ENCODE data around the gene KIF16B.

The KIF16B gene

GRCh38 chr20:16316513-16316912 is 256.7 kb downstream of the KIF16B start:
- H3K27ac ChIP-seq (ENCODE audit: low read length, poor library complexity, severe bottlenecking): no peak overlapping the region
- no peak overlapping the region for H3K9ac ChIP-seq (ENCODE audit: low read length)
- no peak overlapping the region for H2BK5ac ChIP-seq (ENCODE audit: low read depth, low read length, poor library complexity, severe bottlenecking)
- H3K4me2 ChIP-seq (ENCODE audit: low read length, poor library complexity, severe bottlenecking): no peak overlapping the region
- H2AFZ ChIP-seq (ENCODE audit: low read depth, low read length): no peak overlapping the region
- no peak overlapping the region for H3K23ac ChIP-seq (ENCODE audit: low read length in 2 of 2)
- no peak overlapping the region for H3K18ac ChIP-seq (ENCODE audit: low read depth in 1 of 2, low read length in 2 of 2)
- H2BK12ac ChIP-seq (ENCODE audit: low read length in 2 of 2): no peak overlapping the region
- H3K14ac ChIP-seq (ENCODE audit: low read length in 2 of 2): no peak overlapping the region
- no peak overlapping the region for H2BK15ac ChIP-seq (ENCODE audit: low read depth, poor library complexity, severe bottlenecking)
- no CpG with 5 or more reads among the region's 3 CpGs for WGBS
- no peaks in the 10 kb centered on the region for H3K27me3 ChIP-seq (ENCODE audit: control insufficient read depth in 1 of 2, insufficient read depth in 1 of 2, low read length in 2 of 2)
- DNase-seq: no peak
- no peak overlapping the region for H3K4me3 ChIP-seq (ENCODE audit: insufficient read depth in 1 of 2, low read depth in 1 of 2, low read length in 2 of 2)
- no peaks in the 10 kb centered on the region for H3K4me1 ChIP-seq (ENCODE audit: control insufficient read depth, insufficient read depth, low read depth, low read length)
- no peak overlapping the region for H2AK5ac ChIP-seq (ENCODE audit: low read length, severe bottlenecking)
- no peak overlapping the region for H4K91ac ChIP-seq (ENCODE audit: low read length)
- peaks cover 0 to 3% of the 10 kb centered on the region in 2 experiments for H3K36me3 ChIP-seq (ENCODE audit: control insufficient read depth in 1 of 2, insufficient read depth in 2 of 2, low read depth in 1 of 2, low read length in 2 of 2)
- no peaks in the 10 kb centered on the region for H3K79me1 ChIP-seq (replicated peaks; ENCODE audit: low read length, poor library complexity, severe bottlenecking)
- no peaks in the 10 kb centered on the region for H3K9me3 ChIP-seq (ENCODE audit: control insufficient read depth, low read length)
- H4K8ac ChIP-seq (ENCODE audit: low read length): no peak overlapping the region
- no peak overlapping the region for H2BK120ac ChIP-seq (ENCODE audit: low read depth, low read length)
- H3K4ac ChIP-seq (ENCODE audit: low read depth in 1 of 2, low read length in 2 of 2): no peak overlapping the region

DNA sequence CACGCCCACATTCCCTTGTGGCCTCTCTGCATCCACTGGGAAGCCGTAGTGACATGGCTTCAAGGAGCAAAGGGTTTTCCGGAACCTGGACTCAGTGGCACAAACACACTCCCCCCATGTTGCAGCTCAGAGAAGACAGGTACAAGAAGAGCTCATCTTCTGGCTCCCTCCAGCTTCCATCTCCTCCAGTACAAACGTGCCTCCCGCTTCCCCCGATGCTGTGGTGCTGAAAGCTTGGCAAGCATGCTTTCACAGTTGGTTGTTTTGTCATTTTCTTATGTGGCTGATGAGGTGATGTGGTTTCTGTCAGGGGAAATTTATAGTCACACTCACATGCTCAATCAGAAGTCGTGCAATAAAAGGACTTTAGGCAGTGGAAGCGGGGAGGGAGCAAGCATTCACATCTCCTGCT is 258.5 kb downstream of the KIF16B start:
- Histone ChIP-seq H3K79me1 (replicated peaks; ENCODE audit: low read length, poor library complexity, severe bottlenecking) (no peaks in the 10 kb centered on the region), H2BK120ac (ENCODE audit: low read depth, low read length) (no peak overlapping the region), H3K4me3 (ENCODE audit: insufficient read depth in 1 of 2, low read depth in 1 of 2, low read length in 2 of 2) (no peak overlapping the region), H3K14ac (ENCODE audit: low read length in 2 of 2) (peak overlapping the region in 1 of 2 experiments; percentile 1), H3K4me1 (ENCODE audit: control insufficient read depth, insufficient read depth, low read depth, low read length) (no peaks in the 10 kb centered on the region), H3K4me2 (ENCODE audit: low read length, poor library complexity, severe bottlenecking) (no peak overlapping the region), H4K91ac (ENCODE audit: low read length) (no peak overlapping the region), H3K4ac (ENCODE audit: low read depth in 1 of 2, low read length in 2 of 2) (no peak overlapping the region), H3K18ac (ENCODE audit: low read depth in 1 of 2, low read length in 2 of 2) (no peak overlapping the region), H3K9me3 (ENCODE audit: control insufficient read depth, low read length) (no peaks in the 10 kb centered on the region), H3K27me3 (ENCODE audit: control insufficient read depth in 1 of 2, insufficient read depth in 1 of 2, low read length in 2 of 2) (no peaks in the 10 kb centered on the region), H2AK5ac (ENCODE audit: low read length, severe bottlenecking) (no peak overlapping the region), H2BK15ac (ENCODE audit: low read depth, poor library complexity, severe bottlenecking) (no peak overlapping the region), H2BK12ac (ENCODE audit: low read length in 2 of 2) (no peak overlapping the region), H2BK5ac (ENCODE audit: low read depth, low read length, poor library complexity, severe bottlenecking) (no peak overlapping the region), H2AFZ (ENCODE audit: low read depth, low read length) (no peak overlapping the region), H3K23ac (ENCODE audit: low read length in 2 of 2) (peak overlapping the region in 1 of 2 experiments; percentile 24), H3K27ac (ENCODE audit: low read length, poor library complexity, severe bottlenecking) (no peak overlapping the region), H4K8ac (ENCODE audit: low read length) (no peak overlapping the region), H3K36me3 (ENCODE audit: control insufficient read depth in 1 of 2, insufficient read depth in 2 of 2, low read depth in 1 of 2, low read length in 2 of 2) (peaks cover 3 to 8% of the 10 kb centered on the region in 2 experiments), H3K9ac (ENCODE audit: low read length) (no peak overlapping the region)
- DNase-seq: no peak
- WGBS: 95% methylated on average over 8 of the region's 8 CpGs

DNA sequence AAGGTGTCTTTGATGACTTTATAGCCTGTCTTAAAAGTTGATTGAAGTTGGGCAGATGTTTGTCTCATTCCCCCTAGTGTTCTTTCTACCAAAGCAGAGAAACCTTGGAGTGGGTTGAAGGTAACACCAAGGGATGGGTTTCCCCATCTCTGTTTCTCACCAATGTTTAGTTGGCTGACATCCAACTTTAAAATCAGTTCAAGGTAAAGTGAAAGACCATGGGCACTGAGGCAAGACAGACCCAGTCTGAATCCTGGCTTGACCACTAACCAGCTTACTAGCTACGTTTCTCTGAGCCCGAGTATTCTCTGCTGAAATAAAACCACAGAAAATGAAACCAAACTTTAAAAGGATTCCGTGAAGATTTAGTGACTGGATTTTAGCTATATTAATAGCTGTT is 258.9 kb downstream of the KIF16B start:
- Histone ChIP-seq H4K91ac (ENCODE audit: low read length) (no peak overlapping the region), H2BK120ac (ENCODE audit: low read depth, low read length) (no peak overlapping the region), H3K4me1 (ENCODE audit: control insufficient read depth, insufficient read depth, low read depth, low read length) (no peaks in the 10 kb centered on the region), H3K27ac (ENCODE audit: low read length, poor library complexity, severe bottlenecking) (no peak overlapping the region), H3K4me2 (ENCODE audit: low read length, poor library complexity, severe bottlenecking) (no peak overlapping the region), H3K14ac (ENCODE audit: low read length in 2 of 2) (no peak overlapping the region), H3K4ac (ENCODE audit: low read depth in 1 of 2, low read length in 2 of 2) (no peak overlapping the region), H3K23ac (ENCODE audit: low read length in 2 of 2) (no peak overlapping the region), H2AFZ (ENCODE audit: low read depth, low read length) (no peak overlapping the region), H3K9ac (ENCODE audit: low read length) (no peak overlapping the region), H3K36me3 (ENCODE audit: control insufficient read depth in 1 of 2, insufficient read depth in 2 of 2, low read depth in 1 of 2, low read length in 2 of 2) (peaks cover 3 to 8% of the 10 kb centered on the region in 2 experiments), H3K27me3 (ENCODE audit: control insufficient read depth in 1 of 2, insufficient read depth in 1 of 2, low read length in 2 of 2) (no peaks in the 10 kb centered on the region), H3K9me3 (ENCODE audit: control insufficient read depth, low read length) (no peaks in the 10 kb centered on the region), H2BK15ac (ENCODE audit: low read depth, poor library complexity, severe bottlenecking) (no peak overlapping the region), H2AK5ac (ENCODE audit: low read length, severe bottlenecking) (no peak overlapping the region), H4K8ac (ENCODE audit: low read length) (no peak overlapping the region), H3K79me1 (replicated peaks; ENCODE audit: low read length, poor library complexity, severe bottlenecking) (no peaks in the 10 kb centered on the region), H2BK12ac (ENCODE audit: low read length in 2 of 2) (no peak overlapping the region), H3K18ac (ENCODE audit: low read depth in 1 of 2, low read length in 2 of 2) (no peak overlapping the region), H3K4me3 (ENCODE audit: insufficient read depth in 1 of 2, low read depth in 1 of 2, low read length in 2 of 2) (no peak overlapping the region), H2BK5ac (ENCODE audit: low read depth, low read length, poor library complexity, severe bottlenecking) (no peak overlapping the region)
- DNase-seq: no peak
- WGBS: 100% methylated on average over 1 of the region's 3 CpGs

DNA sequence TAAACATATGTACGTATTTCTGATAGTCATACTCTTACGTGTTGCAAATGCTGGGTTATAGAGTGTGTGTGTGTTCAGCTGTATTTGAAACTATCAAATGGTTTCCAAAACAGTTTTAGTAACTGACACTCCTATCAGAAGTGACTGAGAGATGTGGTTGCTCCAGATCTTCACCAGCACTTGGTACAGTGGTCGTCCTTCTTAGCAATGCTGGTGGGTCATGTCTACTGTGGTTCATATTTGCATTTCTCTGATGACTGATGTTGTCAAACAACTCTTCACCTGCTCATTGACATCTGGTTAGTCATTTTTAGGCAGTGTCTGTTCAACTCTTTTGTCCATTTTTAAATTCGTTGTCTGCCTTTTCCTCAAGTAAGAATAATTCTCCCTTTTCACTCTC is 259.3 kb downstream of the KIF16B start:
- Histone ChIP-seq H3K4ac (ENCODE audit: low read depth in 1 of 2, low read length in 2 of 2) (no peak overlapping the region), H3K23ac (ENCODE audit: low read length in 2 of 2) (no peak overlapping the region), H3K36me3 (ENCODE audit: control insufficient read depth in 1 of 2, insufficient read depth in 2 of 2, low read depth in 1 of 2, low read length in 2 of 2) (peaks cover 3 to 8% of the 10 kb centered on the region in 2 experiments), H4K91ac (ENCODE audit: low read length) (no peak overlapping the region), H2AFZ (ENCODE audit: low read depth, low read length) (no peak overlapping the region), H3K18ac (ENCODE audit: low read depth in 1 of 2, low read length in 2 of 2) (no peak overlapping the region), H3K79me1 (replicated peaks; ENCODE audit: low read length, poor library complexity, severe bottlenecking) (no peaks in the 10 kb centered on the region), H3K4me3 (ENCODE audit: insufficient read depth in 1 of 2, low read depth in 1 of 2, low read length in 2 of 2) (no peak overlapping the region), H3K14ac (ENCODE audit: low read length in 2 of 2) (no peak overlapping the region), H3K27ac (ENCODE audit: low read length, poor library complexity, severe bottlenecking) (no peak overlapping the region), H2AK5ac (ENCODE audit: low read length, severe bottlenecking) (no peak overlapping the region), H3K9ac (ENCODE audit: low read length) (no peak overlapping the region), H2BK120ac (ENCODE audit: low read depth, low read length) (no peak overlapping the region), H2BK5ac (ENCODE audit: low read depth, low read length, poor library complexity, severe bottlenecking) (no peak overlapping the region), H3K27me3 (ENCODE audit: control insufficient read depth in 1 of 2, insufficient read depth in 1 of 2, low read length in 2 of 2) (no peaks in the 10 kb centered on the region), H3K9me3 (ENCODE audit: control insufficient read depth, low read length) (no peaks in the 10 kb centered on the region), H2BK15ac (ENCODE audit: low read depth, poor library complexity, severe bottlenecking) (no peak overlapping the region), H3K4me1 (ENCODE audit: control insufficient read depth, insufficient read depth, low read depth, low read length) (no peaks in the 10 kb centered on the region), H3K4me2 (ENCODE audit: low read length, poor library complexity, severe bottlenecking) (no peak overlapping the region), H2BK12ac (ENCODE audit: low read length in 2 of 2) (no peak overlapping the region), H4K8ac (ENCODE audit: low read length) (no peak overlapping the region)
- WGBS: 55% methylated on average over 3 of the region's 4 CpGs
- DNase-seq: no peak

All from mesenchymal stem cell (in vitro differentiated cells and primary cell).